ENCODE measurements around the gene LRRC32.

LRRC32 gene

DNA sequence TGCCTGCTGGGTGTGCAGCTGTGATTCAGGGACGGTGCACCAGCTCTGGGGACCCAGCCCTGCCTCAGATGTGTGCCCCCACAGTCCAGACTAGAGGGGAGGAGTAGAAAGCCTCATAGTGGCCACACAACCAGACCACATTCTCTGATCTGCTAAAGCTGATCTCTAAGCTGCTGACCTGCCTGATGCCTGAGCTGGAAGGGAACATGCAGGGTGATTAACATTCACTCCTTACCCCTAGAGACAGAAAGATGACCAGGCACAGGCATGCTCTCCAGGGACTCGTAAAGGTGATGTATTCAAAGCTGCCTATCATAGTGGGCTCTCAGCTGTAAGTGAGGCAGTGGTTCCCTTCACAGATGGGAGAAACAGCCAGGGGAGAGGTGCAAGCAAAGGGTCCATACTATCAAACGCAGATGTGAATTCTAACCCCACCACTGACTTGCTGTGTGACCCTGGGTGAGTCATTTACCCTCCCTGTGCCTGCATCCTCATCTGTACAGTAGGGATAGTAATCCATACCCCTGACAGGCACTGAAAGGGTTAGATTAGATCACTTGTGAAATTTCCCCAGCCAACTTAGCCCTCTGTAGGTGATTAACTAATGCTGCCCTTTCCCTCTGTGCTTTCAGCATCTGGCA lies 29.0 kb upstream of the LRRC32 start:
- no peak for DNase-seq (ENCODE audit: low read depth)

DNA sequence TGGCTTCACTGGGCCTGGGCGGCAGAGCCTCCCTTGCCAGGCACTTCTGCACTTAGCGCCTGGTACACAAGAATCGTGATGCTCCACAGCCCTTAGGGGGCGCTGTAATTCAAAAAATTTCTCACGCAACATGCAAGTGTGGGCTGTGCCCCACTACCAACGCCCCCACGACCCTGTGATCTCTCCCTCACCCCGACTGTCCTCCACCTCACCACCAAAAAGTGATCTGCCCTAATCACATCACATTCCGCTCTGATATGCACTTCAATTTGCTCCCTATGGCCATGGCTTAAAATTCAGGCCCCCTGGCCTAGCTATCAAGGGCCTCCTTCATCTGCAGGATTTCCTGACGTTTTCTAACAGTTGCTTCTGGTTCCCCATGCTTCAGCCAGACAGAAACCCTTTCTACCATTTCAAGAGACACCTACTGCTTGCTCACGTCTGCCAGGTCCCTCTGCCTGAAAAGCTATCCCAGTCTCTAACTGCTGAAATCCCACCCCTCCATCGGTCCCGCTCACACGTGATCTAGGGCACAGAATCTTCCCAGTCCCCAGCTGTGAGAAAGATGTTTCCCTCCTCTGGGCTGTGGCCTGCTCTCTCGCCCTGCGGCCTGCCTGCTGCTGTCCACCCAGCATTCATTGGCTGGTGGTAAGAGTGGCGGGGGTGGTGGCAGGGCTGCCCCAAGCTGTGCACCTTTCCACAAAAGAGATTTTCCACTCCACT lies 27.9 kb upstream of the LRRC32 start:
- DNase-seq (ENCODE audit: low read depth): peak; percentile 9

- DNase-seq (ENCODE audit: low read depth): no peak
Measured at GRCh38 chr11:76696756-76697155, 26.2 kb upstream of the LRRC32 start.

DNA sequence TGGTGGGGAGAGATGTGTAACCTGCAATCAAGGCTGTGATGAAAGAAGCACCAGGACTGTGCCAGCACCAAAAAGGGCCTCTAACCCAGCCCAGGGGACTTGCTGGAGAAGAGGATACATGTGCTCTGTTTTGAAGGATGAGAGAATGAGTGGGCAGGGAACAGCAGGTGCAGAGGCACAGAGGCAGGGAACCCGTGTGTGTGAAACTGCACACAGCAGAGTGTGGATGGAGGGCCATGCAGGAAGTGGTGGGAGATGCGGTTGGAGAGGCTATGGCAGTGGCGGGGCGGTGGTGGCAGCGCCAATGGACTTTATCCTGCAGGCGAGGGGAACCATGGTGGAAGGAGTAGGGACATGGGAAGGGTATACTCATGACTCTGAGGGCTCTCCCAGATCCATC lies 25.2 kb upstream of the LRRC32 start:
- DNase-seq (ENCODE audit: low read depth): no peak

GRCh38 chr11:76695133-76695532 lies 24.6 kb upstream of the LRRC32 start:
- DNase-seq (ENCODE audit: low read depth): no peak

- DNase-seq (ENCODE audit: low read depth): peak; percentile 44
Measured at GRCh38 chr11:76694664-76695063, 24.1 kb upstream of the LRRC32 start.

GRCh38 chr11:76693806-76694205 lies 23.3 kb upstream of the LRRC32 start:
- DNase-seq (ENCODE audit: low read depth): no peak

GRCh38 chr11:76692956-76693355 lies 22.4 kb upstream of the LRRC32 start:
- DNase-seq (ENCODE audit: low read depth): no peak

GRCh38 chr11:76691655-76692054 lies 21.1 kb upstream of the LRRC32 start:
- DNase-seq (ENCODE audit: low read depth): no peak

- peak; percentile 30 for DNase-seq (ENCODE audit: low read depth)
Measured at GRCh38 chr11:76690736-76691135, 20.2 kb upstream of the LRRC32 start.

DNA sequence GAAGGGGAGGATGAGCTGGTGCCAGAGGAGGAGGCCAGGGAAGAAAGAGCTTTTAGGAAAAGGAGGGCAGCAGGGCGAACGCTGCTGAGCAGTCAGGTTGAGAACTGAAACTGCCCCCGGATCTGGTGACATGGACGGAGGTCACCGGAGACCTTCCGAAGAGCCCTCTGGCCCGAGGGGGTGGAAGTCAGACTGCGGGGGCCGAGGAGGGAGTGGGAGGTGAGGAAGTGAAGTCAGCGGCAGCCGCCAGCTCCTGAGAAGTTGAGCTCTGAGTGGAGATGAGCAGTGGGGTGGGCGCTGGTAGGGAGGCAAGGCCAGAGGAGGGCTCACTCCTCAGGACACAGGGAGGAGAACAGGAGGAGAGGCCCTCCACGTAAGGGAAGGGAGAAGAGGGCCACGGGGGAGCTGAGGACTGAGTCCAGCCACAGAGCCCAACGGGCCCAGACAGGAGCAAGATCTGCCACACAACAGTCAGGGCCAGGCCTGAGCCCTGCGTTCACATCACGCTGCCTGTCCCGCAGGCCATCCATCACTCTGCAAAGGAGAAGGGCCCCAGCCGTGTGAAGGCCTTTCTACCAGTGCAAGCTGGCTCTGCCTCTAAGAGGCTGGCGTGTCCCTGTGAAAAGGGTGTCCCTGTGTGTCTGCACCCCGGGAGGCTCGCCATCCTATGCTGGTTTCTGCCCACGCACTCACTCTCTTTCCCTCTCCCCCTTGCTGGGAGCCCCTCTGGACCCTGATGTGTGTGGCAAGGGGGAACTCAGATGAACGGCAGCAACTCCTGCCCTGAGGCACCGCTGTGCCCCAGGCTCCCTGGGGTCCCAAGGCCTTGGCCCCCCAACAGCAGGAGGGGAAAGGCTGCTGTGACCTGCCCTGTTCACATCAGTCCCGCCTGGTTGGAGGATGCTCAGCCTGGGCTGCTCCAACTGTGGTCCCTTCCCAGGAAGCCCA lies 19.0 kb upstream of the LRRC32 start:
- DNase-seq (ENCODE audit: low read depth): no peak

DNA sequence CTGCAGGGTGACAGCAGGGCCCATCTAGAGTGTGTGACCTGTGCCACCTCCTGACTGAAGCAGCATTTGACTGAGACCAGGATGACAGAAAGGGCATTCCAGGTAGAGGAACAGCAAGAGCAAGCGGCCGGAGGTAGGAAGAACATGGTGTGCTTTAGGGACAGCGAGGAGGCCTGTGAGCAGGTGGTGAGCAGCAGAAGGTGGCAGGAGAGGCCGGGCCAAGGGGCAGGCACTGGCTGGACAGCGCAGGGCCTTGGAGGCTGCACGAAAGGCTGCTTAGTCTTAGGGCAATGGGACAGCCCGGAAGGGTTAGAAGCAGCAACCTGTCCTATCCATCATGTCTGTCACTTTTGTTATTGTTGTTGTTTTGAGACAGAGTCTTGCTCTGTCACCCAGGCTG lies 17.6 kb upstream of the LRRC32 start:
- no peak for DNase-seq (ENCODE audit: low read depth)

- DNase-seq (ENCODE audit: low read depth): no peak
Measured at GRCh38 chr11:76686261-76687079, 15.9 kb upstream of the LRRC32 start.

DNA sequence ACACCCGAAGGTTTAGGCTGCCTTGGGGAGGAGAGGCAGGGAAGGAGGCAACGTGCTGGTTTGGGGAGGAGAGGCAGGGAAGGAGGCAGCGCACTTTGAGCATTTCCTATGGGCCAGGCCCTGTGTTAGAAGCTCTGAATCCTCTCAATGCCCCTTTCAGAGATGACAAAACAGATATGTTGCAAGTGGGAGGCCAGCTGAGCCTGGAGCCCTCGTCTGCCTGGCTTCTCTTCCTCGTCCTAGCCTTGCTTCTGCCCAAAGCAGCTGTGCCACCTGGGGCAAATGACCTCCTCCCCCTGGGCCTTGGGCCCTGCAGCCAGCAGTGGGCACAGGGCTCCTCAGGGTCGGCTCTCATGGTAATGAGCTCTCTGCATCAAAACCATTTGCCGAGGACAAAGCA lies 15.3 kb upstream of the LRRC32 start:
- no peak for DNase-seq (ENCODE audit: low read depth)

DNA sequence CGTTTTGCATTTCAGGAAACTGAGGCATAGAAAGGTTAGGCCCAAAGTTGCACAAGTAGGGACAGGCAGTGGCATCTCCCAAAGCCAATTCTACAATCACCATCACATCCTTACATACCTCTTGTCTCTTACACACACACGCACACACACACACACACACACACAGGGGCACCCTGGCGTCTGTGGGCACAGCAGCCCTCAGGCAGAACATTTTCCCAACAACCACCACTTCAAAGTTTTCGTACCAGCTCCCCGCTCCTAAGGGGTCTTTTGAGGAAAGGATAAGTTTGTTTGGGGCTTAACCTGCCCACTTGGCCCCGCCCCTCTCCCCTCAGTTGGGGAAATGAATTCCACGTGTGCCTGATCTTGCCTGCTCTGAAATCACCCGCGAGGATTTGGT lies 14.7 kb upstream of the LRRC32 start:
- no peak for DNase-seq (ENCODE audit: low read depth)

DNA sequence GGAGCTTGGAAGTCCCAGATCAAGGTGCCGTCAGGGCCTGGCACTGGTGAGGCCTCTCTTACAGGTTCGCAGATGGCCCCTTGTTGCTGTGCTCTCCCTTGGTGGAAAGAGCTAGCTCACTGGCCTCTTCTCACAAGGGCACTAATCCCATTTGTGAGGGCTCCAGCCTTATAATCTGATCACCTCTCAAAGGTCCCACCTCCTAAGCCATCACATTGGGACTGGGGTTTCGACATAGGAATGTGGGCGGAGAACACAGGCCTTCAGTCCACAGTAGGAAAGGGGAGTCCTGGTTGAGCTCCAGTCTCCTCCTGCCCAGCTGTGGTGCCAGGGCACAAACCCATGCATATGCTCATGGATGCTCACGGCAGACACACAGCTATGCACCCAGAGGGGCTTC lies 14.0 kb upstream of the LRRC32 start:
- no peak for DNase-seq (ENCODE audit: low read depth)

- no peak for DNase-seq (ENCODE audit: low read depth)
Measured at GRCh38 chr11:76683161-76684095, 12.9 kb upstream of the LRRC32 start.

DNA sequence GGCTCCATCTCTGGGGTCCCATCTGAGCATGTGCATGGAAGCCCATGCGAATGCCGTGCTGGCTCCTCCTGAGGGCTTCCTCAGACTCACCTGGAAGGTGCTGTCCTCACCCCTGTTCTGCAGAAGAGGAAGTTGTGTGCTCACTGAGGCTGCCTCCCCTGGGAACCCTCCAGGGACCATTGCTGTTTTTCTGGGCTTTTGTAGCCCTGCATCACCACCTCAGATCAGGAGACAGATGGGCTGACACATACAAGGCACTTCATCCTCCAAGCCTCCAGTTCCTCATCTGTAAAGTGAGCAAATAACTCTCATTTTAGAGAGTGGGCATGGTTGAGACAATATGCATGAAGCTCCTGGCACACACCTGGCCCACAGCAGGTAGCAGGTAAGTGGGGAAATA lies 12.1 kb upstream of the LRRC32 start:
- no peak for DNase-seq (ENCODE audit: low read depth)

DNA sequence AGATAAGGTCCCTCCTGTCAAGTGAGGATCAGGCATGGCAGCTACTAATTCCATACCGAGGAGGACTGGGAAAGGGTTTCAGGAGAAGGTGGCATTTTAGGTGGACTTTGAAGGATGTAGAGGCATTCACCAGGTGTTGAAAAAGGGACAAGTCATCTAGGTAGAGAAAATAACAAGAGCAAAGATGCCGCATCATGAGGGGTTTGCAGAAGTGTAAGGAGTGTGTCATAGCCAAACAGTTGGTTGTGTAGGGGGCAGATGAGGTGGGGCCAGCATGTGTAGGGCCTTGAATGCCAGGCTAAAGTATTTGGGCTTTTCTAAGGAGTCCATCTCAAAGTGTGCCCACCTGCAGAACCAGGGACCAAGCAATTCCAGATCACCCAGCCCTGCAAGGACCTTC lies 11.6 kb upstream of the LRRC32 start:
- no peak for DNase-seq (ENCODE audit: low read depth)

DNA sequence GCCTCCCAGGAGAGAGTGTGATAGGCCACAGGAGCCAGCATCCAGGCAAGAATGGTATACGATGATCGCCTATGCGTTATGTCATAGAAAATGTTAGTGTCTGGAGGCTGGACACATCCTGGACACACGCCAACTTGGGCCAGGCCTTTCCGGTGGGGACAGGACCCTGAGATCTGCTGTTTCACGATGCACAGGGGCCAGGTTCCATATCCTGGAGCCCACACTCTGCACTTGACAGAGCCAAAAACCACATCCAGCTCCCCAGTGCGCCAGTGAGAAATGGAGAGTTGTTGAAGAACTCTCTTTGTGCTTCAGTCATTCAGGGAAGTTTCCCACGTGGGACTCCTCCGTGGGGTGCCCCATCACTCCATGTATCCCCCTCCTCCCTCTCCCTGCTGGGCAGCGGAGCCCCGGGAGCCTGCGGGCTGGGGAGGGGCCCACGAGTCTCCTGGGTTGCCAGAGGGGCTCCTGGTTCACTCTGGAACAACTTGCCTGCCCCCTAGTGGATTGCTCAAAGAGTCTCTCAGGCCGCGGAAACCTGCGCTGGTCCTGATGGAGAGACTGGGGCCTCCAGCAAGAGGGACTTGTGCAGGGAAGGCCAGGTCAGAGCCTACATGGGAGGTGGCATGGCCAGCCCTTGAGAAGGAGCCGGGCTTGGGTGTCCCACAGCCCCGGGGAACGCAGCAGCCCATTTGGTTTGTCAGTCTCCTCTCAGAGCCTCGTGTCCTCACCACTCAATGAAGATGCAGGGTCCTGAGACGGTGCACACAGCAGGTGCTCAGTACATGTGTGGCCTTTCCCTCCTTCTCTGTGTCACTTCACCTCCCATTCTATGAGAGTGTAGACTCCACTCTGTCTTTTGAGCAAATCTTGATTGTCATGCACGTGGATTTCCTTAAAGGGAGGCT lies 10.2 kb upstream of the LRRC32 start:
- peak; percentile 53 for DNase-seq (ENCODE audit: low read depth)
